Small intestine (tissue), 16 donors: ENCODE data around the gene EHD2. TPM values are rescaled to one million over a fixed set of nuclear protein-coding genes. Genes with fewer than 3 reads are reported as not detected.
"Not testable (repeated sequence)": the region's sequence is repeated elsewhere in the genome, so short reads cannot be mapped to it uniquely, and the experiment has no call there.

Experiments used
- DNase-seq, 2 donors: peaks; one replicate each; pipeline versions ENCODE4 v3.0.0 to v3.0.0-alpha.2; 2013
- FAIRE-seq: peaks from 2 replicates; lab custom pipeline; 2012; peaks lifted over from hg19 to GRCh38; lab: Jason Lieb, UNC
- H3K27ac ChIP-seq, 3 donors: one replicate each; pipeline ENCODE4 v1.5.1; 2013; ENCODE audit warnings: low read length in 2 of 3, mild to moderate bottlenecking in 2 of 3, control low read depth in 1 of 3, inconsistent platforms in 1 of 3, low read depth in 1 of 3, moderate library complexity in 1 of 3
- H3K27me3 ChIP-seq, 3 donors: one replicate each; pipeline ENCODE4 v1.6.1; 2013; ENCODE audit warnings: low read length in 3 of 3, inconsistent platforms in 1 of 3; ENCODE audit not compliant: control insufficient read depth in 3 of 3, insufficient read depth in 3 of 3
- H3K36me3 ChIP-seq, 3 donors: one replicate each; pipeline ENCODE4 v1.6.1; 2013; ENCODE audit warnings: low read length in 3 of 3, inconsistent platforms in 1 of 3, low read depth in 1 of 3, mild to moderate bottlenecking in 1 of 3, moderate library complexity in 1 of 3; ENCODE audit not compliant: control insufficient read depth in 3 of 3, insufficient read depth in 2 of 3
- H3K4me1 ChIP-seq, 3 donors: one replicate each; pipeline ENCODE4 v1.6.1; 2013; ENCODE audit warnings: low read length in 2 of 3, inconsistent platforms in 1 of 3, low read depth in 1 of 3, mild to moderate bottlenecking in 1 of 3, moderate library complexity in 1 of 3; ENCODE audit not compliant: control insufficient read depth in 3 of 3, insufficient read depth in 2 of 3
- H3K4me3 ChIP-seq, 3 donors: one replicate each; pipeline ENCODE4 v1.5.1; 2013; ENCODE audit warnings: low read length in 3 of 3, control low read depth in 1 of 3, inconsistent platforms in 1 of 3, low read depth in 1 of 3, mild to moderate bottlenecking in 1 of 3, moderate library complexity in 1 of 3
- H3K9me3 ChIP-seq, 2 donors: one replicate each; pipeline ENCODE4 v1.6.1; 2013; ENCODE audit warnings: low read depth in 1 of 2, low read length in 1 of 2; ENCODE audit not compliant: control insufficient read depth in 2 of 2, insufficient read depth in 1 of 2
- WGBS, 3 donors: extraction: QIAGEN DNeasy Blood & Tissue Kit; methylation state at CpG; one replicate each; pipeline ENCODE4 v1.1.7; 2013; 5-methylcytosine and 5-hydroxymethylcytosine counted together
- long read RNA-seq, 10 donors: transcript quantifications; one replicate each; lab custom pipeline, GENCODE V29; 2026
- polyA plus RNA-seq, 4 donors: library from polyadenylated mRNA; stranded (reverse) in 3 of 4; unstranded in 1 of 4; fragments of 200-250 nt in 3 of 4; fragments of 120-200 nt in 1 of 4; gene quantifications; one replicate each; pipeline versions ENCODE4 v1.2.1 to v1.2.3, GENCODE V29; 2013
- donor health status: healthy with polysubstance abuse.
- donor health status: control.
- donor health status: control.
- donor health status: Bipolar disorder and iron deficiency.
- donor health status: healthy.

The EHD2 gene, protein sequence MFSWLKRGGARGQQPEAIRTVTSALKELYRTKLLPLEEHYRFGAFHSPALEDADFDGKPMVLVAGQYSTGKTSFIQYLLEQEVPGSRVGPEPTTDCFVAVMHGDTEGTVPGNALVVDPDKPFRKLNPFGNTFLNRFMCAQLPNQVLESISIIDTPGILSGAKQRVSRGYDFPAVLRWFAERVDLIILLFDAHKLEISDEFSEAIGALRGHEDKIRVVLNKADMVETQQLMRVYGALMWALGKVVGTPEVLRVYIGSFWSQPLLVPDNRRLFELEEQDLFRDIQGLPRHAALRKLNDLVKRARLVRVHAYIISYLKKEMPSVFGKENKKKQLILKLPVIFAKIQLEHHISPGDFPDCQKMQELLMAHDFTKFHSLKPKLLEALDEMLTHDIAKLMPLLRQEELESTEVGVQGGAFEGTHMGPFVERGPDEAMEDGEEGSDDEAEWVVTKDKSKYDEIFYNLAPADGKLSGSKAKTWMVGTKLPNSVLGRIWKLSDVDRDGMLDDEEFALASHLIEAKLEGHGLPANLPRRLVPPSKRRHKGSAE
- 10 to 100 TPM in 2 of 4 donors, 1 to 10 TPM in 1, under 1 TPM in 1; 0.89 to 35.1 (median 12.4) TPM for polyA plus RNA-seq
- long read RNA-seq, donor 1, transcript EHD2-201 (6 exons, 3,585 nt): major isoform, 6 of 6 reads
- long read RNA-seq, donor 1, partial matches to known transcripts: 0 of 6 reads
- long read RNA-seq, donor 1, other reads (novel, unspliced or antisense): 0 of 6 reads
- long read RNA-seq, donor 2, partial matches to known transcripts: 0 of 2 reads
- long read RNA-seq, donor 2, other reads (novel, unspliced or antisense): 0 of 2 reads
- long read RNA-seq, donor 3, partial matches to known transcripts: 5 of 8 reads
- long read RNA-seq, donor 3, other reads (novel, unspliced or antisense): 0 of 8 reads
- long read RNA-seq, donor 4: 0 reads
- long read RNA-seq, donor 5, partial matches to known transcripts: 0 of 2 reads
- long read RNA-seq, donor 5, other reads (novel, unspliced or antisense): 0 of 2 reads
- long read RNA-seq, donor 6, transcript EHD2-201 (6 exons, 3,585 nt): major isoform, 7 of 38 reads
- long read RNA-seq, donor 6, partial matches to known transcripts: 31 of 38 reads
- long read RNA-seq, donor 6, other reads (novel, unspliced or antisense): 0 of 38 reads
- long read RNA-seq, donor 7, transcript EHD2-201 (6 exons, 3,585 nt): major isoform, 20 of 77 reads
- long read RNA-seq, donor 7, partial matches to known transcripts: 57 of 77 reads
- long read RNA-seq, donor 7, other reads (novel, unspliced or antisense): 0 of 77 reads
- long read RNA-seq, donor 8, partial matches to known transcripts: 9 of 13 reads
- long read RNA-seq, donor 8, other reads (novel, unspliced or antisense): 0 of 13 reads
- long read RNA-seq, donor 9, partial matches to known transcripts: 0 of 1 reads
- long read RNA-seq, donor 9, other reads (novel, unspliced or antisense): 0 of 1 reads
- long read RNA-seq, donor 10, transcript EHD2-201 (6 exons, 3,585 nt): major isoform, 16 of 34 reads
- long read RNA-seq, donor 10, partial matches to known transcripts: 18 of 34 reads
- long read RNA-seq, donor 10, other reads (novel, unspliced or antisense): 0 of 34 reads

DNA sequence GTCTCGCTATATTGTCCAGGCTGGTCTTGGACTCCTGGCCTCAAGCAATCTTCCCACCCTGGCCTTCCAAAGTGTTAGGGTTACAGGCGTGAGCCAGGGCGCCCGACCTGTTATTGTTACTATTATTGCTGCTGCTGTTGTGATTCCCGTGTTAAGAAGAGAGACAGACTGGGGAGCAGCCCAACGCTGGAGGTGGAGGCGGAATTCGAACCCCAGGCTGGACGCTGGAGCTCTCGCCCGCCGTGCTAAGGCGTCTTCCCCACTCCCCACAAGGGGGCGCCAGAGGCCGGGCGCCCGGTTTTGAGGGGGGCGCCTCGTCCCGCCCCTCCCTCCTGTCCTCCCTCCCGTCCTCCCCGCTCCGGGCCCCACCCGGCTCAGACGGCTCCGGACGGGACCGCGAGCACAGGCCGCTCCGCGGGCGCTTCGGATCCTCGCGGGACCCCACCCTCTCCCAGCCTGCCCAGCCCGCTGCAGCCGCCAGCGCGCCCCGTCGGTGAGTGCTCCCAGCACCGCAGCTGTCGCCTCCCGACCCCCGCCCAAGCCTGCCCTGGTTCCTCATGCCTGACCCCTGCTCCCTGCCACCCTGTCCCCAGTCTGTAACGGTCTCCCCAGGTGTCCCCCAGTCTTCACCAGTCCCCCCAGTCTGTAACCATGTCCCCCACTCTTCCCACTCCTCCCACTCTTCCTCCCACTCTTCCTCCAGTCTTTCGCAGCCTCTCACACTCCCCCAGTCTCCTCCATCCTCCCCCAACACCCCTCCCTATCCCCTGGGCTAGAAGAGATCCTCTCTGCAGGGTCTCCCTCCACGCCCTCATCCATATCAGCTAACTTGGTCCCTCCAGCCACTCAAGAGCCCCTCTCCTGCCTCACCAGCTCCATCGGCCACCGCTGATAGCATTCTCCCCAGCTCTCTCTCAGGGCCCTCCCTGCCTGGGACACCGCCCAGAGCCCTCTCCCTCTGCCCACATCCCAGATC is at the start of gene EHD2:
Gene EHD2, plus strand, starts transcription at position 377 of the 976 bp plus-strand sequence. CDS start 3,191 bp downstream, outside the sequence.
- no peak for FAIRE-seq
- 7 to 10% (median 10%) methylated on average over 42 to 52 of the region's 52 CpGs for WGBS, 3 donors
- Histone ChIP-seq H3K27me3 (peaks cover 0 to 26% (median 0%) of the 10 kb centered on the region in 3 donors), H3K9me3 (peaks cover 0 to 13% of the 10 kb centered on the region in 2 donors), H3K4me3 (peak within 1 kb of the TSS; percentile 14 to 63 (median 32)), H3K27ac (peak within 1 kb of the TSS in 2 of 3 donors; percentile 28 to 71), H3K36me3 (peaks cover 0 to 12% (median 0%) of the 10 kb centered on the region in 3 donors), H3K4me1 (no peaks in the 10 kb centered on the region)
- DNase-seq: peak in 1 of 2 donors; percentile 58

DNA sequence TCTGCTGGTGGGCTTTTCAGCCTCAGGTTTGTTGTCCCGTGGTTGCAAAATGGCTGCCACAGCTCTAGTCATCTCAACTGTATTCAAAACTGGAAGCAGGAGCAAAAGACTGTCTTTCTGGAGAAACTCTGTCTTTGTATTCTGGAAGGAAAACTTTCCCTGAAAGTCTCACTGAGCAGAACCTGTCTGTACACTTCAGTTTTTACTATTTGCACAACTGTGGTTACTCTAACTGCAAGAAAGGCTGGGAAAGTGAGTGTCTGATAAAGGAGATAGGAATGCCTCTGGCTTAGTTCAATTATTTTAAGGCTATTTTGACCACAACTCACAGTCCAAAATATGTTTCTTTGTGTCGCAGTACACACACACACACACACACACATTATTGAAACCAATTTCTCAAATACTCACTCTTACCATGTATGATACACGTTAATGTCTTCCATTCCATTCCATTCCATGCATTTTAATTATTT is 49.7 kb upstream of the EHD2 start:
- no peak for FAIRE-seq
- Histone ChIP-seq H3K4me3 (no peak overlapping the region), H3K4me1 (peaks cover 18 to 44% (median 18%) of the 10 kb centered on the region in 3 donors), H3K27me3 (no peaks in the 10 kb centered on the region), H3K9me3 (no peaks in the 10 kb centered on the region), H3K27ac (peak overlapping the region; percentile 25 to 97 (median 84)), H3K36me3 (peaks cover 0 to 21% (median 0%) of the 10 kb centered on the region in 3 donors)
- WGBS, 3 donors: 54 to 66% (median 56%) methylated on average over 3 of the region's 3 CpGs
- peak in 1 of 2 donors; percentile 11 for DNase-seq

DNA sequence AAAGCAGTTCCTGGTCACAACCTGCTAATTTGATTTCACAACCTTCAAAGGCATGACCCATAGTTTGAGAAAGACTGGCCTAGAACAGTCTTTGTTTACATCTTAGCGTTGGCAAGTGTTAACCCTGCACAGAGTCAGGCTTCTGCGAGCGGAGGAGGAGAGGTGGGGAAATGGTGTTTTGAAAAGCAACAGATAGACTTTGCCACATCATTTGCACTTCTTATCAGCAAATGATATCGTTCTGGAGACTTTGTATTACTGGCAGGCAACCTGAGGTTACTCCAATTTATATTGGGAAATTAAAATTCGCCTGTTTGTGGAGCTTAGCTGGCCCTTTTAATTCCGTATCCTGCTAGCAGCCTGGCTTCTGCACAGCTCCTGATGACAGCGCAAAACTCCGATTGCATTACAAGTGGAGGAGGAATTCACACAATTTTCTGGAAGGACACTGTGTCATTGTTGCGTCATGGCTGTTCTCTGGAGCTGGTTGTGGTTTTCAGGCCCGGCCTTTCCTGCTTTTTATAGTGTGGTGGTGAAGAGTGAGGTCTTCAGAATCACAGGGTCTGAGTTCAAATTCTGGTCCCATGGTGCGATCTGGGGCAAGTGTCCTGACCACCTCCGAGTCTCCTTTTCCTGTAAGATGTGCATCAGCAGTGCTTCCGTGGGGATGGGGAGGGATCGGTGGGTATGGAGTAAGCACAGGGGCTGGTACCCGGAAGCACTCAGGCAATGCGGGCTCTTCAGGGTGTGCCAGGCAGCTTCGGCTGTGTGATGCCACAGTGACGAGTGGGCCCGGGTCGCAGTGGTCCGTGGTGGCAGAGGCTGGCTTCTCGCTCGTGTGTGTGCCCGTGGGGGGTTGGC is 49.1 kb upstream of the EHD2 start:
- Histone ChIP-seq H3K4me1 (peaks cover 18 to 38% (median 18%) of the 10 kb centered on the region in 3 donors), H3K27ac (peak overlapping the region; percentile 30 to 97 (median 84)), H3K4me3 (no peak overlapping the region), H3K9me3 (no peaks in the 10 kb centered on the region), H3K36me3 (peaks cover 0 to 21% (median 0%) of the 10 kb centered on the region in 3 donors), H3K27me3 (no peaks in the 10 kb centered on the region)
- FAIRE-seq (no peak), DNase-seq (peak; percentile 55 to 82)
- WGBS, 3 donors: 28 to 60% (median 42%) methylated on average over 24 of the region's 24 CpGs

DNA sequence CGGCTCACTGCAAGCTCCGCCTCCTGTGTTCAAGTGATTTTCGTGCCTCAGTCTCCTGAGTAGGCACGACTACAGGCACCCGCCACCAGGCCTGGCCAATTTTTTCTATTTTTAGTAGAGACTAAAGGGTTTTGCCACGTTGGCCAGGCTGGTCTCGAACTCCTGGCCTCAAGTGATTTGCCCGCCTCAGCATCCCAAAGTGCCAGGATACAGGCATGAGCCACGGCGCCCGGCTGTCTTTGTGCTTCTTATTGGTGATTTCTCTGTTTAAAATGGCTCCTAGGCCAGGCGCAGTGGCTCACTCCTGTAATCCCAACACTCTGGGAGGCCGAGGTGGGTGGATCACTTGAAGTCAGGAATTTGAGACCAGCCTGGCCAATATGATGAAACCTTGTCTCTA is 44.7 kb upstream of the EHD2 start:
- not testable (repeated sequence) for FAIRE-seq, H3K27me3 ChIP-seq, H3K9me3 ChIP-seq, H3K27ac ChIP-seq, H3K4me3 ChIP-seq, DNase-seq
- peaks cover 8 to 18% (median 11%) of the 10 kb centered on the region in 3 donors for H3K4me1 ChIP-seq
- WGBS, 3 donors: 89 to 95% (median 89%) methylated on average over 13 of the region's 13 CpGs
- H3K36me3 ChIP-seq: peaks cover under 1 to 35% (median 2%) of the 10 kb centered on the region in 3 donors

DNA sequence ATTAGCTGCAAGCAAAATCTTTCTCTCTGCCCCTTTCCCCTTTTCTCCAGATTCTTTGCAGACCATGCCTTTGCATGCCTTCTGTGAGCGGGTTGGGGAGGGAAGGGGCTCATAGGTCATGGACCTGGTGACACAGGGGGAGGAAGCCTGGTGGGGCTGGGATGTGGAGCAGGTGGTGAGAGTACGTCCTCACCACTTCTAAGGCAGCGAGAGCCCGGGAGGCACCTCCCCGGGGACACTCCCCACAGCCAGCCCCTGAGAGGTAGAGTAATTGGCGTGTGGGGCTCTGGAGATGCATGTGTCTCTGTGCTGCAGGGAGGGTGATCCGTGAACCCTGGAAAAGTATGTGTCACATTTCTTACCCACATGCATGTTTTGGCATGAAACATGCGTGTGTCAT is 42.5 kb upstream of the EHD2 start:
- no peak overlapping the region for H3K4me3 ChIP-seq
- no peaks in the 10 kb centered on the region for H3K27me3 ChIP-seq
- DNase-seq (no peak), FAIRE-seq (no peak)
- H3K9me3 ChIP-seq: no peaks in the 10 kb centered on the region
- peaks cover 7 to 50% (median 7%) of the 10 kb centered on the region in 3 donors for H3K36me3 ChIP-seq
- no peak overlapping the region for H3K27ac ChIP-seq
- H3K4me1 ChIP-seq: peaks cover 0 to 7% (median 3%) of the 10 kb centered on the region in 3 donors
- 96 to 99% (median 98%) methylated on average over 8 of the region's 8 CpGs for WGBS, 3 donors

DNA sequence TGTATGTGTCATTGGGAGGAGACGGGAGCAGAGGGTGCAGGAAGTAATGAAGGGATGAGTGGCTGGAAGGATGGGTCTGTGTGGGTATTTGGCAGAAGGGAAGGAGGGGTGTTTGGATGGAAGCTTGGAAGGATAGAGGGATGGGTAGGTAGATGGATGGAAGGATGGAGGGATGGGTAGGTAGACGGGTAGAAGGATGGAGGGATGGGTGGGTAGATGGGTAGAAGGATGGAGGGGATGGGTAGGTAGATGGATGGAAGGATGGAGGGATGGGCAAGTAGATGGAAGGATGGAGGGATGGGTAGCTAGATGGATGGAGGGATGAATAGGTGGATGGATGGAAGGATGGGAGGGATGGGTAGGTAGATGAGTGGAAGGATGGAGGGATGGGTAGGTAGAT is 41.7 kb upstream of the EHD2 start:
- no peak for DNase-seq
- WGBS, 3 donors: 94 to 98% (median 96%) methylated on average over 2 of the region's 2 CpGs
- no peaks in the 10 kb centered on the region for H3K27me3 ChIP-seq

More for the DNA sequence above, 41.7 kb upstream of the EHD2 start:
- no peak overlapping the region for H3K4me3 ChIP-seq
- H3K27ac ChIP-seq: no peak overlapping the region
- FAIRE-seq: no peak
- no peaks in the 10 kb centered on the region for H3K9me3 ChIP-seq
- peaks cover 0 to 7% (median 0%) of the 10 kb centered on the region in 3 donors for H3K4me1 ChIP-seq
- peaks cover 7 to 55% (median 9%) of the 10 kb centered on the region in 3 donors for H3K36me3 ChIP-seq
